GM23338 (cell line): ENCODE data around the gene NEK10. TPM values are rescaled to one million over a fixed set of nuclear protein-coding genes. Genes with fewer than 3 reads are reported as not detected.

ENCODE experiments used
- ATAC-seq: fragments of 200-7000 bp; cut with Tn5 transposase; 3 replicates; pipeline ENCODE4 v1.9.1; 2020
- DNase-seq: peaks from one replicate; pipeline ENCODE4 v3.0.0-alpha.2; 2015; ENCODE audit warnings: low spot score
- H2AFZ ChIP-seq: fragments of 200-600 bp; sonication (generic); 2 replicates; pipeline ENCODE4 v1.8.0; 2016; ENCODE audit warnings: antibody characterized with exemption, mild to moderate bottlenecking, moderate library complexity
- H3F3A ChIP-seq: fragments of 200-600 bp; sonication (generic); replicated peaks from 2 replicates; pipeline ENCODE4 v1.8.0; 2017; ENCODE audit warnings: antibody characterized with exemption, mixed run types, low read depth
- H3K27ac ChIP-seq: fragments of 200-600 bp; sonication (generic); 2 replicates; pipeline ENCODE4 v1.6.1; 2016; ENCODE audit warnings: low read depth
- H3K27me3 ChIP-seq: fragments of 200-600 bp; sonication (generic); 2 replicates; pipeline ENCODE4 v1.8.0; 2016; ENCODE audit warnings: mild to moderate bottlenecking, mixed run types, moderate library complexity; ENCODE audit not compliant: insufficient read depth
- H3K36me3 ChIP-seq: fragments of 200-600 bp; sonication (generic); 2 replicates; pipeline ENCODE4 v1.8.0; 2016; ENCODE audit warnings: mild to moderate bottlenecking; ENCODE audit not compliant: insufficient read depth
- H3K4me1 ChIP-seq: fragments of 200-600 bp; sonication (generic); 2 replicates; pipeline ENCODE4 v1.8.0; 2016; ENCODE audit warnings: mild to moderate bottlenecking, moderate library complexity; ENCODE audit not compliant: insufficient read depth
- H3K4me2 ChIP-seq: fragments of 200-600 bp; sonication (generic); 2 replicates; pipeline ENCODE4 v1.7.1; 2017; ENCODE audit warnings: mixed run types
- H3K4me3 ChIP-seq: fragments of 200-600 bp; sonication (generic); 2 replicates; pipeline ENCODE4 v1.6.1; 2016; ENCODE audit warnings: mixed run types
- H3K79me2 ChIP-seq: fragments of 200-600 bp; sonication (generic); replicated peaks from 2 replicates; pipeline ENCODE4 v1.8.0; 2017; ENCODE audit warnings: mild to moderate bottlenecking; ENCODE audit not compliant: insufficient read depth
- H3K9me2 ChIP-seq: fragments of 200-600 bp; sonication (generic); 2 replicates; pipeline ENCODE4 v1.8.0; 2017; ENCODE audit not compliant: insufficient read depth
- H4K20me1 ChIP-seq: fragments of 200-600 bp; sonication (generic); replicated peaks from 2 replicates; pipeline ENCODE4 v1.8.0; 2017; ENCODE audit warnings: mild to moderate bottlenecking; ENCODE audit not compliant: insufficient read depth
- H3K27ac Mint-ChIP-seq: 2 replicates; pipeline ENCODE4 v1.8.0; 2020; ENCODE audit warnings: inconsistent platforms, mild to moderate bottlenecking, moderate library complexity, mixed read lengths
- H3K27me3 Mint-ChIP-seq: 3 replicates; pipeline ENCODE4 v1.8.0; 2022; ENCODE audit warnings: low read depth, mild to moderate bottlenecking, moderate library complexity, mixed read lengths, inconsistent platforms; ENCODE audit not compliant: insufficient read depth, poor library complexity
- H3K36me3 Mint-ChIP-seq: 3 replicates; pipeline ENCODE4 v1.8.0; 2021; ENCODE audit warnings: low read depth, mild to moderate bottlenecking, inconsistent platforms, moderate library complexity, mixed read lengths
- H3K4me1 Mint-ChIP-seq: 3 replicates; pipeline ENCODE4 v1.8.0; 2020; ENCODE audit warnings: mild to moderate bottlenecking, inconsistent platforms, mixed read lengths
- H3K4me3 Mint-ChIP-seq: 3 replicates; pipeline ENCODE4 v1.8.0; 2021; ENCODE audit warnings: moderate library complexity, mild to moderate bottlenecking, inconsistent platforms, mixed read lengths
- H3K9me3 Mint-ChIP-seq: 3 replicates; pipeline ENCODE4 v1.8.0; 2020; ENCODE audit warnings: moderate library complexity, mild to moderate bottlenecking, inconsistent platforms, mixed read lengths
- CREB1 ChIP-seq: fragments of 250-450 bp; sonication (Bioruptor Pico); IDR thresholded peaks from 2 replicates; pipeline ENCODE4 v1.5.0; 2020; ENCODE audit warnings: low read depth, mild to moderate bottlenecking, moderate library complexity
- CTCF ChIP-seq, 2 experiments: fragments of 200-600 bp in 1 of 2; sonication (generic) in 1 of 2; conservative IDR thresholded peaks; 2 replicates each; pipeline versions ENCODE4 v1.5.1 to v1.6.1; 2016 to 2017; ENCODE audit warnings: antibody characterized with exemption in 2 of 2, low read depth in 2 of 2, mild to moderate bottlenecking in 2 of 2, moderate library complexity in 1 of 2
- ETS1 ChIP-seq: IDR thresholded peaks from 2 replicates; pipeline ENCODE4 v1.6.1; 2016; ENCODE audit warnings: antibody characterized with exemption
- EZH2 ChIP-seq: fragments of 200-600 bp; sonication (generic); IDR thresholded peaks from one replicate; pipeline ENCODE4 v1.8.0; 2017; ENCODE audit warnings: antibody characterized with exemption, mild to moderate bottlenecking, low read depth; ENCODE audit not compliant: unreplicated experiment
- EZH2phosphoT487 ChIP-seq: fragments of 200-600 bp; sonication (generic); IDR thresholded peaks from one replicate; pipeline ENCODE4 v1.8.1; 2018; ENCODE audit warnings: antibody characterized with exemption; ENCODE audit not compliant: unreplicated experiment
- JUNB ChIP-seq: IDR thresholded peaks from one replicate; pipeline ENCODE4 v1.6.1; 2016; ENCODE audit warnings: antibody characterized with exemption; ENCODE audit not compliant: unreplicated experiment
- POLR2AphosphoS5 ChIP-seq: IDR thresholded peaks from 2 replicates; pipeline ENCODE4 v1.6.1; 2016; ENCODE audit warnings: antibody characterized with exemption, low read depth
- REST ChIP-seq: IDR thresholded peaks from one replicate; pipeline ENCODE4 v1.6.1; 2018; ENCODE audit warnings: antibody characterized with exemption; ENCODE audit not compliant: unreplicated experiment
- STAT1 ChIP-seq: IDR thresholded peaks from one replicate; pipeline ENCODE4 v1.6.1; 2016; ENCODE audit warnings: antibody characterized with exemption; ENCODE audit not compliant: unreplicated experiment
- ZNF114 ChIP-seq: fragments of 250-450 bp; sonication (Bioruptor Pico); IDR thresholded peaks from 2 replicates; pipeline ENCODE4 v1.5.0; 2020; ENCODE audit warnings: mild to moderate bottlenecking, moderate library complexity
- ZNF331 ChIP-seq: fragments of 250-450 bp; sonication (Bioruptor Pico); IDR thresholded peaks from 2 replicates; pipeline ENCODE4 v1.5.0; 2020; ENCODE audit warnings: low read depth, mild to moderate bottlenecking, moderate library complexity
- polyA plus RNA-seq: library from polyadenylated mRNA; unstranded; fragments of >200 nt; fragmentation: Nextera tagmentation; extraction: Ambion mirVana; gene quantifications from 2 replicates; pipeline ENCODE4 v1.2.1, GENCODE V29; 2016
- total RNA-seq: library from RNA; depleted of rRNA; stranded (reverse); fragments of >200 nt; shearing (Covaris generic); gene quantifications from 2 replicates; pipeline ENCODE4 v1.2.3, GENCODE V29; 2014

NEK10 gene
- total and polyA plus RNA-seq, 2 experiments from 2014 or later, result 0.55 to 2.0 TPM

GRCh38 chr3:27147215-27147614 lies 222.0 kb downstream of the NEK10 start (continued):
- no peak for TF ChIP-seq REST

GRCh38 chr3:27146786-27147185 lies 222.4 kb downstream of the NEK10 start:
- no peaks in the 10 kb centered on the region for H3F3A ChIP-seq
- no peaks in the 10 kb centered on the region for H4K20me1 ChIP-seq
- DNase-seq (no peak), ATAC-seq (no peak)
- Mint-ChIP-seq H3K36me3 (no peaks in the 10 kb centered on the region), H3K4me3 (no peak overlapping the region), H3K9me3 (peaks cover 5% of the 10 kb centered on the region; the same call in 1 of the 3 replicates), H3K4me1 (no peaks in the 10 kb centered on the region), H3K27ac (no peak overlapping the region), H3K27me3 (no peaks in the 10 kb centered on the region)
- H3K4me3 ChIP-seq, result no peak overlapping the region
- H3K9me2 ChIP-seq, result peaks cover 5% of the 10 kb centered on the region; the same call in 1 of the 2 replicates
- H3K4me1 ChIP-seq, result no peaks in the 10 kb centered on the region
- H3K27ac ChIP-seq, result no peak overlapping the region
- no peaks in the 10 kb centered on the region for H3K79me2 ChIP-seq
- H3K27me3 ChIP-seq, result no peaks in the 10 kb centered on the region
- no peak overlapping the region for H3K4me2 ChIP-seq
- H2AFZ ChIP-seq, result no peak overlapping the region
- no peaks in the 10 kb centered on the region for H3K36me3 ChIP-seq
- no peak for TF ChIP-seq STAT1
- TF ChIP-seq ETS1, result no peak
- no peak for TF ChIP-seq CTCF (conservative IDR thresholded peaks at IDR 0.05; ENCODE audit: low read depth in 2 of 2)
- TF ChIP-seq POLR2AphosphoS5, result no peak
- no peak for TF ChIP-seq EZH2
- no peak for TF ChIP-seq CREB1
- TF ChIP-seq EZH2phosphoT487, result no peak
- TF ChIP-seq ZNF331 (CRISPR knock-in tag), result no peak
- TF ChIP-seq JUNB, result no peak
- TF ChIP-seq ZNF114 (CRISPR knock-in tag), result no peak
- no peak for TF ChIP-seq REST
